ENCODE results near the gene EMC8. TPM values are rescaled to one million over a fixed set of nuclear protein-coding genes. Genes with fewer than 3 reads are reported as not detected.

Gene EMC8
- total and polyA plus RNA-seq, 4 donors = 12.0 to 12.4 (median 12.2) TPM

DNA sequence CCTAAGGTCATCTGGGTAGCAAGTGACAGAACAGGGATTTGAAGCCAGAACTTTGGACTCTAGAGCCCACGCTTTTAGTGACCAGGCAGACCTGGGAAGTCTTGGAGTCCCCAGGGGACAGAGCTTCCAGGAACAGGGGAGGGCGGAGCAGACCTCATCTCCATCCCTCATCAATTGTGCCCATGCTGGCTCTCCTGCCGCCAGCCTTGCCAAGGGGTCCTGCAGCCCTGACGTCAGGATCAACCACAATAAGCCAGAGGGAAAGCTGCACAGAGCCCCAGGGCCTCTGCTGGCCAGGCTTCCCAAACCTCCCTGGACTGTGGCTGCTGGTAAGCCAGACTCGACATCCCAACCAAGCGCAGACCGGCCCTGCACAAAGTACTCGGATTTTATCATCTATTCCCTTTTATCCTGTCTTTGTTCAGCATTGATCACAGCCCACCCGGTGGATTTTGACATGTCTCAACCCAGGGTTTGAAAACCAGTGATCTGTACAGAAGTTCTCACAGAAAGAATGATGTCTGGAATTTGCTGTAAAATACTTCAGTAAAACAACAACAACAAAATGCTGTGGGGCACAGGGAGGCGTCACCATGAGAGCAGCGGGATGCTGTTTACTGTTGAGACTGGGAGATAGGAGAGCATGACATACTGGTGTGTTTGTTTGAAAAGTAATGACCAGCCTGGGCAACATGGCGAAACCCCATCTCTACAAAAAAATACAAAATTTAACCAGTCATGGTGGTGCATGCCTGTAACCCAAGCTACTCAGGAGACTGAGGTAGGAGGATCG is 60.2 kb downstream of the EMC8 start (continued):
- TF ChIP-seq, protein P1, sequence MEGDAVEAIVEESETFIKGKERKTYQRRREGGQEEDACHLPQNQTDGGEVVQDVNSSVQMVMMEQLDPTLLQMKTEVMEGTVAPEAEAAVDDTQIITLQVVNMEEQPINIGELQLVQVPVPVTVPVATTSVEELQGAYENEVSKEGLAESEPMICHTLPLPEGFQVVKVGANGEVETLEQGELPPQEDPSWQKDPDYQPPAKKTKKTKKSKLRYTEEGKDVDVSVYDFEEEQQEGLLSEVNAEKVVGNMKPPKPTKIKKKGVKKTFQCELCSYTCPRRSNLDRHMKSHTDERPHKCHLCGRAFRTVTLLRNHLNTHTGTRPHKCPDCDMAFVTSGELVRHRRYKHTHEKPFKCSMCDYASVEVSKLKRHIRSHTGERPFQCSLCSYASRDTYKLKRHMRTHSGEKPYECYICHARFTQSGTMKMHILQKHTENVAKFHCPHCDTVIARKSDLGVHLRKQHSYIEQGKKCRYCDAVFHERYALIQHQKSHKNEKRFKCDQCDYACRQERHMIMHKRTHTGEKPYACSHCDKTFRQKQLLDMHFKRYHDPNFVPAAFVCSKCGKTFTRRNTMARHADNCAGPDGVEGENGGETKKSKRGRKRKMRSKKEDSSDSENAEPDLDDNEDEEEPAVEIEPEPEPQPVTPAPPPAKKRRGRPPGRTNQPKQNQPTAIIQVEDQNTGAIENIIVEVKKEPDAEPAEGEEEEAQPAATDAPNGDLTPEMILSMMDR (IDR thresholded peaks at IDR 0.05; ENCODE audit: low read depth, low read length, missing input control) = no peak
- TF ChIP-seq FOXA1 (IDR thresholded peaks at IDR 0.05) = no peak

DNA sequence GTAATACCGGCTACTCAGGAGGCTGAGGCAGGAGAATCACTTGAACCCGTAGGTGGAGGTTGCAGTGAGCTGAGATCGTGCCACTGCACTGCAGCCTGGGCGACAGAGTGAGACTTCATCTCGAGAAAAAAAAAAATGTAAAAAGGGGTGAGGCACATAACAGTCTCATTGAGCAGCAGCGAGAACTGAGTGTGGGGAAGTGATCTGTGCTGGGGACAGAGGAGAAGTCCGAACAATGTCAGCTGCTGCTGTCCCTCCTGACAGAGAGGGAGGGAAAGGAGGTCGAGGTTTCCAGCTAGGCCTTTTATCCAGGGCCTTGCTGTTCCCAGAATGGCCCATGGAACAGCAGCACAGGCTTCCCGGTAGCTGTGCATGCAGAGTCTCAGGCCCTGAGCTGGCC is 62.4 kb downstream of the EMC8 start:
- 91% methylated on average over 9 of the region's 9 CpGs for WGBS
- DNase-seq (ENCODE audit: low spot score) = no peak
- Histone ChIP-seq H3K9me3 (ENCODE audit: control insufficient read depth in 4 of 4, low read length in 3 of 4) (no peaks in the 10 kb centered on the region), H3K36me3 (ENCODE audit: control insufficient read depth in 4 of 4, insufficient read depth in 3 of 4, low read depth in 1 of 4, low read length in 3 of 4) (no peaks in the 10 kb centered on the region), H3K27ac (ENCODE audit: low read depth in 1 of 2, low read length in 2 of 2) (no peak overlapping the region), H3K9ac (ENCODE audit: low read depth in 1 of 2, low read length in 2 of 2) (no peak overlapping the region), H3K4me3 (ENCODE audit: low read depth in 1 of 3, low read length in 3 of 3) (no peak overlapping the region), H3K4me1 (ENCODE audit: control insufficient read depth in 4 of 4, insufficient read depth in 4 of 4, low read length in 3 of 4) (no peaks in the 10 kb centered on the region), H3K27me3 (ENCODE audit: control insufficient read depth in 4 of 4, insufficient read depth in 4 of 4, low read length in 3 of 4) (no peaks in the 10 kb centered on the region)
- TF ChIP-seq HNF4G (IDR thresholded peaks at IDR 0.05) = no peak
- no peak for TF ChIP-seq NR2F2 (IDR thresholded peaks at IDR 0.05)
- TF ChIP-seq, protein P1 (IDR thresholded peaks at IDR 0.05; ENCODE audit: low read depth, low read length, missing input control) = no peak
- TF ChIP-seq, protein P2, sequence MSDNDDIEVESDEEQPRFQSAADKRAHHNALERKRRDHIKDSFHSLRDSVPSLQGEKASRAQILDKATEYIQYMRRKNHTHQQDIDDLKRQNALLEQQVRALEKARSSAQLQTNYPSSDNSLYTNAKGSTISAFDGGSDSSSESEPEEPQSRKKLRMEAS (IDR thresholded peaks at IDR 0.05) = no peak
- TF ChIP-seq, protein P3, sequence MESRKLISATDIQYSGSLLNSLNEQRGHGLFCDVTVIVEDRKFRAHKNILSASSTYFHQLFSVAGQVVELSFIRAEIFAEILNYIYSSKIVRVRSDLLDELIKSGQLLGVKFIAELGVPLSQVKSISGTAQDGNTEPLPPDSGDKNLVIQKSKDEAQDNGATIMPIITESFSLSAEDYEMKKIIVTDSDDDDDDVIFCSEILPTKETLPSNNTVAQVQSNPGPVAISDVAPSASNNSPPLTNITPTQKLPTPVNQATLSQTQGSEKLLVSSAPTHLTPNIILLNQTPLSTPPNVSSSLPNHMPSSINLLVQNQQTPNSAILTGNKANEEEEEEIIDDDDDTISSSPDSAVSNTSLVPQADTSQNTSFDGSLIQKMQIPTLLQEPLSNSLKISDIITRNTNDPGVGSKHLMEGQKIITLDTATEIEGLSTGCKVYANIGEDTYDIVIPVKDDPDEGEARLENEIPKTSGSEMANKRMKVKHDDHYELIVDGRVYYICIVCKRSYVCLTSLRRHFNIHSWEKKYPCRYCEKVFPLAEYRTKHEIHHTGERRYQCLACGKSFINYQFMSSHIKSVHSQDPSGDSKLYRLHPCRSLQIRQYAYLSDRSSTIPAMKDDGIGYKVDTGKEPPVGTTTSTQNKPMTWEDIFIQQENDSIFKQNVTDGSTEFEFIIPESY (IDR thresholded peaks at IDR 0.05) = no peak
- TF ChIP-seq HNF4A (conservative IDR thresholded peaks at IDR 0.05) = no peak
- TF ChIP-seq JUND (IDR thresholded peaks at IDR 0.05) = no peak
- TF ChIP-seq SP1 (IDR thresholded peaks at IDR 0.05) = no peak
- TF ChIP-seq FOXA1 (IDR thresholded peaks at IDR 0.05) = no peak
- TF ChIP-seq, protein P4, sequence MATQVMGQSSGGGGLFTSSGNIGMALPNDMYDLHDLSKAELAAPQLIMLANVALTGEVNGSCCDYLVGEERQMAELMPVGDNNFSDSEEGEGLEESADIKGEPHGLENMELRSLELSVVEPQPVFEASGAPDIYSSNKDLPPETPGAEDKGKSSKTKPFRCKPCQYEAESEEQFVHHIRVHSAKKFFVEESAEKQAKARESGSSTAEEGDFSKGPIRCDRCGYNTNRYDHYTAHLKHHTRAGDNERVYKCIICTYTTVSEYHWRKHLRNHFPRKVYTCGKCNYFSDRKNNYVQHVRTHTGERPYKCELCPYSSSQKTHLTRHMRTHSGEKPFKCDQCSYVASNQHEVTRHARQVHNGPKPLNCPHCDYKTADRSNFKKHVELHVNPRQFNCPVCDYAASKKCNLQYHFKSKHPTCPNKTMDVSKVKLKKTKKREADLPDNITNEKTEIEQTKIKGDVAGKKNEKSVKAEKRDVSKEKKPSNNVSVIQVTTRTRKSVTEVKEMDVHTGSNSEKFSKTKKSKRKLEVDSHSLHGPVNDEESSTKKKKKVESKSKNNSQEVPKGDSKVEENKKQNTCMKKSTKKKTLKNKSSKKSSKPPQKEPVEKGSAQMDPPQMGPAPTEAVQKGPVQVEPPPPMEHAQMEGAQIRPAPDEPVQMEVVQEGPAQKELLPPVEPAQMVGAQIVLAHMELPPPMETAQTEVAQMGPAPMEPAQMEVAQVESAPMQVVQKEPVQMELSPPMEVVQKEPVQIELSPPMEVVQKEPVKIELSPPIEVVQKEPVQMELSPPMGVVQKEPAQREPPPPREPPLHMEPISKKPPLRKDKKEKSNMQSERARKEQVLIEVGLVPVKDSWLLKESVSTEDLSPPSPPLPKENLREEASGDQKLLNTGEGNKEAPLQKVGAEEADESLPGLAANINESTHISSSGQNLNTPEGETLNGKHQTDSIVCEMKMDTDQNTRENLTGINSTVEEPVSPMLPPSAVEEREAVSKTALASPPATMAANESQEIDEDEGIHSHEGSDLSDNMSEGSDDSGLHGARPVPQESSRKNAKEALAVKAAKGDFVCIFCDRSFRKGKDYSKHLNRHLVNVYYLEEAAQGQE (IDR thresholded peaks at IDR 0.05) = no peak
- TF ChIP-seq GABPA (IDR thresholded peaks at IDR 0.05 in 1 of 2, conservative IDR thresholded peaks at IDR 0.05 in 1 of 2) = no peak
- TF ChIP-seq, protein P5, sequence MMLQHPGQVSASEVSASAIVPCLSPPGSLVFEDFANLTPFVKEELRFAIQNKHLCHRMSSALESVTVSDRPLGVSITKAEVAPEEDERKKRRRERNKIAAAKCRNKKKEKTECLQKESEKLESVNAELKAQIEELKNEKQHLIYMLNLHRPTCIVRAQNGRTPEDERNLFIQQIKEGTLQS (IDR thresholded peaks at IDR 0.05) = no peak

All from liver (tissue), 9 donors.